Endothelial cell of umbilical vein (primary cell): Measurements from ENCODE around the gene KCNJ15. TPM values are rescaled to one million over a fixed set of nuclear protein-coding genes. Genes with fewer than 3 reads are reported as not detected.

Experiments used
- BruUV-seq: library from RNA; stranded (reverse); fragments of 400-500 nt; replicated peaks from 2 replicates; lab custom pipeline; 2021; lab: Mats Ljungman, UMichigan
- CTCF ChIA-PET: fragments of 300-600, 350-600 bp; sonication (Branson Sonifier 250); formaldehyde crosslinking; loops from one replicate; lab custom pipeline; 2021; ENCODE audit warnings: antibody characterized with exemption, inconsistent platforms; lab: Charles Lee
- POLR2A ChIA-PET: fragments of 300-600, 350-600 bp; sonication (Branson Sonifier 250); formaldehyde crosslinking; loops from one replicate; lab custom pipeline; 2021; ENCODE audit warnings: antibody characterized with exemption, inconsistent platforms; lab: Charles Lee
- DNase-seq: peaks from one replicate; pipeline ENCODE4 v3.0.0-alpha.2; 2011; ENCODE audit warnings: low read depth, low spot score
- FAIRE-seq: peaks from 2 replicates; lab custom pipeline; 2011; peaks lifted over from hg19 to GRCh38; lab: Jason Lieb, UNC
- H2AFZ ChIP-seq: 2 replicates; pipeline ENCODE4 v1.6.0; 2012; ENCODE audit warnings: low read depth, low read length, control low read depth, inconsistent platforms
- H3K27ac ChIP-seq: 2 replicates; pipeline ENCODE4 v1.5.1; 2011; ENCODE audit warnings: low read depth, mild to moderate bottlenecking, control low read depth, low read length, moderate library complexity; ENCODE audit not compliant: insufficient read depth
- H3K27me3 ChIP-seq, 2 experiments: 2 replicates each; pipeline versions ENCODE4 v1.6.0 to v1.6.1; 2011; ENCODE audit warnings: low read length in 2 of 2, mixed read lengths in 1 of 2; ENCODE audit not compliant: control insufficient read depth in 2 of 2, insufficient read depth in 2 of 2
- H3K36me3 ChIP-seq, 2 experiments: 2 replicates in 1 of 2; 3 replicates in 1 of 2; pipeline ENCODE4 v1.5.1; 2011; ENCODE audit warnings: low read length in 2 of 2, mild to moderate bottlenecking in 1 of 2, moderate library complexity in 1 of 2; ENCODE audit not compliant: control insufficient read depth in 2 of 2, insufficient read depth in 2 of 2; ENCODE audit errors: extremely low read depth in 1 of 2
- H3K4me1 ChIP-seq: 3 replicates; pipeline ENCODE4 v1.5.1; 2011; ENCODE audit warnings: mild to moderate bottlenecking, low read length; ENCODE audit not compliant: control insufficient read depth, insufficient read depth; ENCODE audit errors: extremely low read depth
- H3K4me2 ChIP-seq: 2 replicates; pipeline ENCODE4 v1.6.1; 2011; ENCODE audit warnings: low read length, control low read depth, mixed read lengths; ENCODE audit not compliant: insufficient read depth
- H3K4me3 ChIP-seq, 3 experiments: fragments of 200-600 bp in 1 of 3; sonication (generic), shearing (Covaris generic) in 1 of 3; replicated peaks in 1 of 3; 2 replicates each; pipeline ENCODE4 v1.5.1; 2011 to 2016; ENCODE audit warnings: control low read depth in 3 of 3, low read length in 3 of 3, mild to moderate bottlenecking in 2 of 3, inconsistent platforms in 1 of 3, low read depth in 1 of 3, moderate library complexity in 1 of 3; ENCODE audit not compliant: insufficient read depth in 1 of 3
- H3K79me2 ChIP-seq: 2 replicates; pipeline ENCODE4 v1.6.0; 2012; ENCODE audit warnings: low read length, inconsistent platforms; ENCODE audit not compliant: control insufficient read depth, insufficient read depth
- H3K9ac ChIP-seq: replicated peaks from 2 replicates; pipeline ENCODE3; 2011; ENCODE audit warnings: low read length, control low read depth; ENCODE audit not compliant: insufficient read depth; ENCODE audit errors: extremely low read depth
- H3K9me1 ChIP-seq: replicated peaks from 3 replicates; pipeline ENCODE4 v1.6.0; 2011; ENCODE audit warnings: mild to moderate bottlenecking, low read length; ENCODE audit not compliant: control insufficient read depth, insufficient read depth; ENCODE audit errors: extremely low read depth
- H3K9me3 ChIP-seq: replicated peaks from 2 replicates; pipeline ENCODE4 v1.5.1; 2012; ENCODE audit warnings: low read length, inconsistent platforms; ENCODE audit not compliant: control insufficient read depth, insufficient read depth
- H4K20me1 ChIP-seq: replicated peaks from 2 replicates; pipeline ENCODE3; 2011; ENCODE audit warnings: mild to moderate bottlenecking, low read length; ENCODE audit not compliant: control insufficient read depth, insufficient read depth; ENCODE audit errors: extremely low read depth
- EZH2 ChIP-seq: IDR thresholded peaks from 2 replicates; pipeline ENCODE4 v1.6.1; 2012; ENCODE audit warnings: borderline replicate concordance, low read depth, mild to moderate bottlenecking, moderate library complexity, low read length, inconsistent platforms; ENCODE audit not compliant: severe bottlenecking
- FOS ChIP-seq: IDR thresholded peaks from 2 replicates; pipeline ENCODE4 v1.6.1; 2011; ENCODE audit warnings: mild to moderate bottlenecking, low read length, moderate library complexity, borderline replicate concordance; ENCODE audit not compliant: insufficient read depth
- JUN ChIP-seq: IDR thresholded peaks from 2 replicates; pipeline ENCODE4 v1.6.1; 2011; ENCODE audit warnings: borderline replicate concordance, low read depth; ENCODE audit not compliant: insufficient read length, insufficient read depth
- POLR2AphosphoS5 ChIP-seq: IDR thresholded peaks from 2 replicates; pipeline ENCODE4 v1.6.1; 2012; ENCODE audit warnings: low read depth, mild to moderate bottlenecking, control low read depth, low read length, moderate library complexity; ENCODE audit not compliant: insufficient read depth
- dilution Hi-C: fragments of 300-500 bp; cut with MboI; formaldehyde crosslinking; loops from one replicate; pipeline ENCODE4 v1.15.0; 2019; ENCODE audit warnings: low sequenced_read_pairs; ENCODE audit not compliant: extremely low pct_ligation_motif_present
- intact Hi-C: fragments of 100-400 bp; cut with micrococcal nuclease; formaldehyde crosslinking; loops from one replicate; pipeline ENCODE4 v1.10.0; 2022
- polyA plus RNA-seq, 4 experiments: library from polyadenylated mRNA; depleted of rRNA in 3 of 4; stranded (reverse) in 3 of 4; unstranded in 1 of 4; fragments of >200 nt; gene quantifications; 2 replicates each; pipeline versions ENCODE4 v1.2.1 to v1.2.3, GENCODE V29; 2011 to 2012; ENCODE audit warnings: missing spikeins in 1 of 4
- total RNA-seq: library from RNA; stranded (reverse); gene quantifications from 2 replicates; pipeline ENCODE4 v1.2.3, GENCODE V29; 2021
- TF ChIP-seq, protein P1 (sequence below): IDR thresholded peaks from 2 replicates; pipeline ENCODE4 v1.6.1; 2011; ENCODE audit not compliant: insufficient read depth, insufficient read length
- TF ChIP-seq, protein P2 (sequence below), 2 donors: IDR thresholded peaks; 1 replicate in 1 of 2; 2 replicates in 1 of 2; pipeline ENCODE4 v1.5.1; 2011; ENCODE audit warnings: low read length in 2 of 2, mild to moderate bottlenecking in 2 of 2, moderate library complexity in 2 of 2, control low read depth in 1 of 2, inconsistent platforms in 1 of 2, low read depth in 1 of 2; ENCODE audit not compliant: insufficient read depth in 1 of 2; ENCODE audit errors: extremely low read depth in 1 of 2

KCNJ15 gene
- total and polyA plus RNA-seq, 2 donors (not counting 3 experiments of a cell fraction or from before 2014, with no cell fraction given): 1.4 to 1.5 TPM

DNA sequence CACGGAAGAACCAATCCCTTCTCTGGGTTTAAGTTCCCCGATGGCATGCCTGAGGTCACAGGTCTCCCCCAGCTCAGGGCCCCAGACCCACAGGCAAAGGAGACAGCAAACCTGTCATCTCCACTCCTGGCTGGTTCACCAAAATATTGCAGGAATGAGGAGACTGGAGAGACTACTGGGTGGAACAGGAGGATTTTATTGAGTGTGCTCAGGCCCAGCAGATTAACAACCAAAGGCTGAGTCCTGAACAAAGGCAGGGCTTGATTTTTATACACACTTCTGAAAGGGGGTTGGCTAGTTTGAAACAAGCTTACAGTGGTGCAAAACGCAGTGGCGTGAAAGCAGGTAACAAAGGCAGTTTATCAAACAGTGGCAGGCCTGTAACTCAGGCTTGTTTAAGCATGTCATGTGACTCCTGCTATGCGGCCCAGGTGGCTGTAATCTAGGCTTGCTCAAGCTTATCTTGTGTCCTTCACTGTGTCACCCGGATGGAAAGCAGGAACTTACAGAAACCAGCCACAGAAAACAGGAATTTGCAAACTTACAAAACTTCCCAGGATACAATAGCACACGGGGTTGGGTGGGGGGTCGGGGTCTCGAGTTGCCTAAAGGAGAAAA lies 27.4 kb upstream of the KCNJ15 start:
- POLR2A ChIA-PET: no interaction called here
- CTCF ChIA-PET: interaction anchor here (2.3 to 3.8 kb wide), 3 partner anchors 11 to 123 kb away, joined by 5 to 24 read pairs (median 10); no protein-coding TSS in a partner anchor
- H3K4me2 ChIP-seq: no peak overlapping the region
- dilution Hi-C loops (no loop called here), intact Hi-C loops (no loop called here)
- DNase-seq (no peak), FAIRE-seq (no peak)
- TF ChIP-seq, protein P1, sequence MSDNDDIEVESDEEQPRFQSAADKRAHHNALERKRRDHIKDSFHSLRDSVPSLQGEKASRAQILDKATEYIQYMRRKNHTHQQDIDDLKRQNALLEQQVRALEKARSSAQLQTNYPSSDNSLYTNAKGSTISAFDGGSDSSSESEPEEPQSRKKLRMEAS: no peak
- TF ChIP-seq EZH2: no peak
- no peak for TF ChIP-seq FOS
- TF ChIP-seq, protein P2, sequence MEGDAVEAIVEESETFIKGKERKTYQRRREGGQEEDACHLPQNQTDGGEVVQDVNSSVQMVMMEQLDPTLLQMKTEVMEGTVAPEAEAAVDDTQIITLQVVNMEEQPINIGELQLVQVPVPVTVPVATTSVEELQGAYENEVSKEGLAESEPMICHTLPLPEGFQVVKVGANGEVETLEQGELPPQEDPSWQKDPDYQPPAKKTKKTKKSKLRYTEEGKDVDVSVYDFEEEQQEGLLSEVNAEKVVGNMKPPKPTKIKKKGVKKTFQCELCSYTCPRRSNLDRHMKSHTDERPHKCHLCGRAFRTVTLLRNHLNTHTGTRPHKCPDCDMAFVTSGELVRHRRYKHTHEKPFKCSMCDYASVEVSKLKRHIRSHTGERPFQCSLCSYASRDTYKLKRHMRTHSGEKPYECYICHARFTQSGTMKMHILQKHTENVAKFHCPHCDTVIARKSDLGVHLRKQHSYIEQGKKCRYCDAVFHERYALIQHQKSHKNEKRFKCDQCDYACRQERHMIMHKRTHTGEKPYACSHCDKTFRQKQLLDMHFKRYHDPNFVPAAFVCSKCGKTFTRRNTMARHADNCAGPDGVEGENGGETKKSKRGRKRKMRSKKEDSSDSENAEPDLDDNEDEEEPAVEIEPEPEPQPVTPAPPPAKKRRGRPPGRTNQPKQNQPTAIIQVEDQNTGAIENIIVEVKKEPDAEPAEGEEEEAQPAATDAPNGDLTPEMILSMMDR (IDR thresholded peaks at IDR 0.05; ENCODE audit: extremely low read depth in 1 of 2, insufficient read depth in 1 of 2, low read depth in 1 of 2, low read length in 2 of 2): no peak
- no peak for TF ChIP-seq POLR2AphosphoS5
- TF ChIP-seq JUN: no peak
- no peak overlapping the region for H2AFZ ChIP-seq
- H3K9me1 ChIP-seq: no peaks in the 10 kb centered on the region
- H3K27ac ChIP-seq: no peak overlapping the region
- H3K4me3 ChIP-seq: no peak overlapping the region
- H3K9ac ChIP-seq: no peak overlapping the region
- no peaks in the 10 kb centered on the region for H3K4me1 ChIP-seq
- H3K27me3 ChIP-seq: no peaks in the 10 kb centered on the region
- H3K9me3 ChIP-seq: peaks cover 8% of the 10 kb centered on the region
- H3K36me3 ChIP-seq: no peaks in the 10 kb centered on the region
- H4K20me1 ChIP-seq: no peaks in the 10 kb centered on the region
- H3K79me2 ChIP-seq: no peaks in the 10 kb centered on the region
- no TSS peak for BruUV-seq
